ENCODE results near the gene TBATA. TPM values are rescaled to one million over a fixed set of nuclear protein-coding genes. Genes with fewer than 3 reads are reported as not detected.

Gene TBATA
- total and polyA plus RNA-seq, 2 experiments from 2014 or later: not detected

DNA sequence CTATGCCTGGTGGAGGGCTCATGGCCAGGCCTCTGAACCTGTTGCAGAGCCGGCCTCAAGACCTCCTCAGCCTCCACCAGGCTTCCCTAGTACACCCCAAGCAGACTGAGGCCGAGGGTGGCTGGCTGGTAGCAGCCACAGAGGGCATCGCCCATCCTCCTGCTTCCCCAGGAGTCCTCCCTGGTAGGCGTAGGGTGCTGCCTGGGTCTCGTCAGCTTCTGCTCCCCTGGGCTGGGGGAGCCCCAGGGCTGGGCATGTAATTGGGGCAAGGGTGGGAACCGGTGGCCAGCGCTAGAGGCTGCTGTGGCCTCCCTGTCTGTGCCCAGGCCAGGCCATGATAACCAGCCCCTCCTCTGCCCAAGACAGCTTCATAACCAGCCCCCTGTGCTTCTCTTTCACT lies 32.6 kb downstream of the TBATA start:
- Histone ChIP-seq H3K27me3 (no peaks in the 10 kb centered on the region), H3K4me1 (ENCODE audit: low read depth) (peaks cover 16% of the 10 kb centered on the region), H3K9me3 (ENCODE audit: low read depth) (no peaks in the 10 kb centered on the region), H3K27ac (peak overlapping the region; percentile 28), H3K4me3 (no peak overlapping the region), H3K36me3 (no peaks in the 10 kb centered on the region)
- DNase-seq (ENCODE audit: low read depth in 1 of 2, low spot score in 1 of 2): no peak
- TF ChIP-seq, protein P1, sequence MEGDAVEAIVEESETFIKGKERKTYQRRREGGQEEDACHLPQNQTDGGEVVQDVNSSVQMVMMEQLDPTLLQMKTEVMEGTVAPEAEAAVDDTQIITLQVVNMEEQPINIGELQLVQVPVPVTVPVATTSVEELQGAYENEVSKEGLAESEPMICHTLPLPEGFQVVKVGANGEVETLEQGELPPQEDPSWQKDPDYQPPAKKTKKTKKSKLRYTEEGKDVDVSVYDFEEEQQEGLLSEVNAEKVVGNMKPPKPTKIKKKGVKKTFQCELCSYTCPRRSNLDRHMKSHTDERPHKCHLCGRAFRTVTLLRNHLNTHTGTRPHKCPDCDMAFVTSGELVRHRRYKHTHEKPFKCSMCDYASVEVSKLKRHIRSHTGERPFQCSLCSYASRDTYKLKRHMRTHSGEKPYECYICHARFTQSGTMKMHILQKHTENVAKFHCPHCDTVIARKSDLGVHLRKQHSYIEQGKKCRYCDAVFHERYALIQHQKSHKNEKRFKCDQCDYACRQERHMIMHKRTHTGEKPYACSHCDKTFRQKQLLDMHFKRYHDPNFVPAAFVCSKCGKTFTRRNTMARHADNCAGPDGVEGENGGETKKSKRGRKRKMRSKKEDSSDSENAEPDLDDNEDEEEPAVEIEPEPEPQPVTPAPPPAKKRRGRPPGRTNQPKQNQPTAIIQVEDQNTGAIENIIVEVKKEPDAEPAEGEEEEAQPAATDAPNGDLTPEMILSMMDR (IDR thresholded peaks at IDR 0.05; ENCODE audit: low read depth, low read length): no peak

DNA sequence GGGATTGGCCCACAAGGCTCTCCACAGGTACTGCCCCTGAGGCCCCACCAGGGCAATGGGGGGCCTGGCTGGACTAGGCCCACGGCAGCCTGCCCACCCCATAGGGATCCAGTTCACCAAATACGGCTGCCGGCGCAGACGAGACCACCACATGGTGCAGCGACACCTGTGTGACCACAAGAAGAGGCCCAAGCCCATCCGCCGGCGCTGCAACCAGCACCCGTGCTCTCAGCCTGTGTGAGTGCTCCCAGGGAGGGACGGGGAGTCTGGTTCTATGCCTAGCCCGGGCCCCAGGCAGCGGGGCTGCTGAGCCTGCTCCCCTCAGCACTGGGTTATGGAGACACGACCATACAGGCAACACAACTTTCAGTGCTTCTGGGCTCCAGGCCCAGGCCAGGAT lies 33.2 kb downstream of the TBATA start:
- no peak overlapping the region for H3K4me3 ChIP-seq

DNA sequence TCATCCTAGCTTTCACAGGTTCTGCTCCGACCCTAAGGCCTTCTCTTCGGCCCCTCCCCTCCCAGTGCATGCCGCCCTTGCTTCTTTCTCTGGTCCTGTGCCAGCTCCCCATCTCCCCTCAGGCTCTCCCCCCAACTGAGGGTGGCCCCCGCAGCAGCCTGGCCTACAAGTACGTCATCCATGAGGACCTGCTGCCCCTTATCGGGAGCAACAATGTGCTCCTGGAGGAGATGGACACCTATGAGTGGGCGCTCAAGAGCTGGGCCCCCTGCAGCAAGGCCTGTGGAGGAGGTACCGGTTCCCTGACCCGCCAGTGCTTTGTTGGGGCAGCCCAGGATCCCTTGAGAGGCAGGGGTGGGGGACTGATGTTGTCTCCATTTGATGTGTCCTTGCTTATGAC lies 33.8 kb downstream of the TBATA start:
- no peaks in the 10 kb centered on the region for H3K36me3 ChIP-seq
- peak in 1 of 2 donors; percentile 16 for DNase-seq (ENCODE audit: low read depth in 1 of 2, low spot score in 1 of 2)
- H3K27me3 ChIP-seq: no peaks in the 10 kb centered on the region
- no peak overlapping the region for H3K27ac ChIP-seq
- peaks cover 16% of the 10 kb centered on the region for H3K4me1 ChIP-seq (ENCODE audit: low read depth)
- H3K9me3 ChIP-seq (ENCODE audit: low read depth): no peaks in the 10 kb centered on the region
- no peak overlapping the region for H3K4me3 ChIP-seq
- TF ChIP-seq, protein P1 (IDR thresholded peaks at IDR 0.05; ENCODE audit: low read depth, low read length): no peak

More for the DNA sequence above, 33.2 kb downstream of the TBATA start:
- DNase-seq (ENCODE audit: low read depth in 1 of 2, low spot score in 1 of 2): no peak
- Histone ChIP-seq H3K9me3 (ENCODE audit: low read depth) (no peaks in the 10 kb centered on the region), H3K36me3 (no peaks in the 10 kb centered on the region), H3K4me1 (ENCODE audit: low read depth) (peaks cover 16% of the 10 kb centered on the region), H3K27me3 (no peaks in the 10 kb centered on the region), H3K27ac (no peak overlapping the region)
- TF ChIP-seq, protein P1 (IDR thresholded peaks at IDR 0.05; ENCODE audit: low read depth, low read length): no peak

DNA sequence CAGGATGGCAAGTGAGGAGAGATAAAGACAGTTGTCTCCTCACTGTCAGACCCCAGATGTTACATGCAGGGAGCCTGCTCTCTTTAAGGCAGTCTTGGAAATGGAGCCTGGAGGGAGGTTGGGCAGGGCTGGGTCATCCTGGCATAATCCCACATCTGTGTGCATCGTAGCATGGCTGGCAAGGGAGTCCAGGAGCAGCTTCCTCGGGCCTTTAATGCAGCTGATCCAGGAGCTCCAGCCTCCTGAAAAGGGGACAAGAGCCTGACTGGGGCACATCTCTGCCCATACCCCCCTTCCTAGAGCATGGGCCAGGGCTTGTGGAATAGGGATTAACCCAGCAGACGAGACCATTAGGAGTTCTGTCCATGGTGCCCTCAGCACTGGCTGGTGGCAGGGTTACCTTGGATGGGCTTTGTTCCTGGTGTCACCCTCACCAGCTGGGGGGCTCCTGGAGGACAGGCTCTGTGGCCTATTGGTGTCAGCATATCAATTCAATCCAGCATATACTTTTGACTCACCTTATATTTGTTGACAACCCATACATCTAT lies 34.9 kb downstream of the TBATA start:
- H3K9me3 ChIP-seq (ENCODE audit: low read depth): no peaks in the 10 kb centered on the region
- no peaks in the 10 kb centered on the region for H3K27me3 ChIP-seq
- DNase-seq (ENCODE audit: low read depth in 1 of 2, low spot score in 1 of 2): no peak
- peaks cover 11% of the 10 kb centered on the region for H3K4me1 ChIP-seq (ENCODE audit: low read depth)
- H3K4me3 ChIP-seq: no peak overlapping the region
- TF ChIP-seq, protein P1 (IDR thresholded peaks at IDR 0.05; ENCODE audit: low read depth, low read length): no peak
- no peak overlapping the region for H3K27ac ChIP-seq
- H3K36me3 ChIP-seq: no peaks in the 10 kb centered on the region

DNA sequence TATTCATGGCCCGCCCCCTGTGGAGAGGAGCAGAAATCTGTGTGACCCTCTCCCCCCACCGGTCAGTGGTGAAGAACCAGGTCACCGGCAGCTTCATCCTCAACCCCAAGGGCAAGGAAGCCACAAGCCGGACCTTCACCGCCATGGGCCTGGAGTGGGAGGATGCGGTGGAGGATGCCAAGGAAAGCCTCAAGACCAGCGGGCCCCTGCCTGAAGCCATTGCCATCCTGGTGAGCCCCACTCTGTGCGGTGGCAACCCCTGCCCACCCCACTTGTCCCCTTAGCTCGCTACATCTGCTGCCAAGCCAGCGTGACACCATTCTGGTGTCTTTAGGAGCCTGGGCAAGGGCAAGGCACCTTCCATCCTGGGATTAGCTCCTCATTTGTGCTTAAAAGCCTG lies 35.4 kb downstream of the TBATA start:
- Histone ChIP-seq H3K36me3 (no peaks in the 10 kb centered on the region), H3K27me3 (no peaks in the 10 kb centered on the region), H3K4me3 (no peak overlapping the region), H3K27ac (no peak overlapping the region), H3K4me1 (ENCODE audit: low read depth) (peaks cover 7% of the 10 kb centered on the region), H3K9me3 (ENCODE audit: low read depth) (no peaks in the 10 kb centered on the region)
- TF ChIP-seq, protein P1 (IDR thresholded peaks at IDR 0.05; ENCODE audit: low read depth, low read length): no peak
- no peak for DNase-seq (ENCODE audit: low read depth in 1 of 2, low spot score in 1 of 2)

All from cardiac muscle cell (in vitro differentiated cells and primary cell).